GM21381 (cell line): ENCODE results near the gene CSTF1.

ENCODE experiments used
- ATAC-seq: cut with Tn5 transposase; IDR thresholded peaks from one replicate; pipeline ENCODE4 v1.9.1; 2021; ENCODE audit warnings: mild to moderate bottlenecking, moderate library complexity; ENCODE audit not compliant: unreplicated experiment

Gene CSTF1

DNA sequence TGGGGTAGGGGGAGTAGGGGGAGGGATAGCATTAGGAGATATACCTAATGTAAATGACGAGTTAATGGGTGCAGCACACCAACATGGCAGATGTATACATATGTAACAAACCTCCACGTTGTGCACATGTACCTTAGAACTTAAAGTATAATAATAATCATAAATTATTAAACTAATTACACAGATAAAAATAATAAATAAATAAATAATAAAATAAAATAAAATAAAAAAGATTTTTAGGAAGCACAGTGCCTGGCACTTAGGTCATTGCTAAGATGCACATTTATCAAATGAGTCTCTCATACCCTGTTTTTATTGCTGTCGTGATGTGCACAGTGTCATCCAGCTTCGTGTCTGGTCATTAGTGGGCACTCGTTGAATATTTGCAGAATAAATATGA, 57.0 kb downstream of the CSTF1 start:
- ATAC-seq = no peak

GRCh38 chr20:56451056-56451765, 58.8 kb downstream of the CSTF1 start:
- no peak for ATAC-seq

GRCh38 chr20:56453352-56453751, 60.9 kb downstream of the CSTF1 start:
- no peak for ATAC-seq

- peak; percentile 91 for ATAC-seq
These were observed 62.3 kb downstream of the CSTF1 start for GRCh38 chr20:56454754-56455153.
